ENCODE measurements around the gene ST3GAL3.

The ST3GAL3 gene

DNA sequence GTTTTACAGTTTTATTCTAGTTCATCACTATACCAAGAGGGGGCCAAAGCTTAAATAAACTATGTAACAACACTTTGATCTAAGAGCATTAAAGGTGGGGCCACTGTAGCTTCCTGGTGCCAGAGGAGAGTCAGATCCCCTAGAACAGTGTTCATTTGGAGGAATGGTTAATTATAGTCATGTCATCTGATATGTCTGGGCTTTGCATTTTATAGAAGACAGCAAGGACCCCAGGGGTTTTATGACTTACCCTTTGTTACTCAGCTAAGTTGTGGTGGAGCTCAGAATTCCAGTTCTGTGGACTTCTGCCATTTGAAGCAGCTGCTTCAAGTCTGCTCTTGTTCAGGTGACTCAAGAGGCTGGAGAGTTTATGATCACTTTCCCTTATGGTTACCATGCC, 40.7 kb upstream of the ST3GAL3 start:
- TF ChIP-seq, protein P1, sequence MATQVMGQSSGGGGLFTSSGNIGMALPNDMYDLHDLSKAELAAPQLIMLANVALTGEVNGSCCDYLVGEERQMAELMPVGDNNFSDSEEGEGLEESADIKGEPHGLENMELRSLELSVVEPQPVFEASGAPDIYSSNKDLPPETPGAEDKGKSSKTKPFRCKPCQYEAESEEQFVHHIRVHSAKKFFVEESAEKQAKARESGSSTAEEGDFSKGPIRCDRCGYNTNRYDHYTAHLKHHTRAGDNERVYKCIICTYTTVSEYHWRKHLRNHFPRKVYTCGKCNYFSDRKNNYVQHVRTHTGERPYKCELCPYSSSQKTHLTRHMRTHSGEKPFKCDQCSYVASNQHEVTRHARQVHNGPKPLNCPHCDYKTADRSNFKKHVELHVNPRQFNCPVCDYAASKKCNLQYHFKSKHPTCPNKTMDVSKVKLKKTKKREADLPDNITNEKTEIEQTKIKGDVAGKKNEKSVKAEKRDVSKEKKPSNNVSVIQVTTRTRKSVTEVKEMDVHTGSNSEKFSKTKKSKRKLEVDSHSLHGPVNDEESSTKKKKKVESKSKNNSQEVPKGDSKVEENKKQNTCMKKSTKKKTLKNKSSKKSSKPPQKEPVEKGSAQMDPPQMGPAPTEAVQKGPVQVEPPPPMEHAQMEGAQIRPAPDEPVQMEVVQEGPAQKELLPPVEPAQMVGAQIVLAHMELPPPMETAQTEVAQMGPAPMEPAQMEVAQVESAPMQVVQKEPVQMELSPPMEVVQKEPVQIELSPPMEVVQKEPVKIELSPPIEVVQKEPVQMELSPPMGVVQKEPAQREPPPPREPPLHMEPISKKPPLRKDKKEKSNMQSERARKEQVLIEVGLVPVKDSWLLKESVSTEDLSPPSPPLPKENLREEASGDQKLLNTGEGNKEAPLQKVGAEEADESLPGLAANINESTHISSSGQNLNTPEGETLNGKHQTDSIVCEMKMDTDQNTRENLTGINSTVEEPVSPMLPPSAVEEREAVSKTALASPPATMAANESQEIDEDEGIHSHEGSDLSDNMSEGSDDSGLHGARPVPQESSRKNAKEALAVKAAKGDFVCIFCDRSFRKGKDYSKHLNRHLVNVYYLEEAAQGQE (IDR thresholded peaks at IDR 0.05; ENCODE audit: insufficient read depth in 1 of 2, low read depth in 2 of 2, low read length in 2 of 2), result no peak
- no peak for TF ChIP-seq POLR2AphosphoS5 (IDR thresholded peaks at IDR 0.05; ENCODE audit: low read depth, low read length)
- TF ChIP-seq TAF1 (IDR thresholded peaks at IDR 0.05; ENCODE audit: borderline replicate concordance, insufficient read depth, low read length), result no peak
- TF ChIP-seq FOXP2 (optimal IDR thresholded peaks at IDR 0.05; ENCODE audit: borderline replicate concordance, extremely low read depth, extremely low read length, insufficient read depth), result no peak
- TF ChIP-seq SIN3A (IDR thresholded peaks at IDR 0.05; ENCODE audit: borderline replicate concordance, insufficient read depth, low read length), result no peak

DNA sequence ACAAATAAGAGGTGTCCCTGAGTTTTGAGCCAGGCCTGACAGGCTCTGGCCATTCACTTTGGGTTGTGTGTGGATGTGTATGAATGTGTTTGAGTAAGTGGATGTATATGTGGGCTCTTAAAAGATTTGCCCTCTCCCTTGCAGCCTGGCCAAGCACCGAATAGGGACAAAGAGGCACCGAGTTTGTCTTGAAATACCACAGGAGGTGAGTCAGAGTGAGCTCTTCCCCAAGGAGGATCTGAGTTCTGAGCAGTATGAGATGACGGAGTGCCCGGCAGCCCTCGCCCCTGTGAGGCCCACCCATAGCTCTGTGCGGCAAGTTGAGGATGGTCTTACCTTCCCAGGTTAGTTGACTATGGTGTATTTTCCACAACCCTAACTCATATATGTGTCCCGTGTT, 38.4 kb upstream of the ST3GAL3 start:
- TF ChIP-seq SIN3A (IDR thresholded peaks at IDR 0.05; ENCODE audit: borderline replicate concordance, insufficient read depth, low read length) (no peak), POLR2AphosphoS5 (IDR thresholded peaks at IDR 0.05; ENCODE audit: low read depth, low read length) (no peak), FOXP2 (optimal IDR thresholded peaks at IDR 0.05; ENCODE audit: borderline replicate concordance, extremely low read depth, extremely low read length, insufficient read depth) (no peak), TAF1 (IDR thresholded peaks at IDR 0.05; ENCODE audit: borderline replicate concordance, insufficient read depth, low read length) (no peak)
- TF ChIP-seq, protein P1 (IDR thresholded peaks at IDR 0.05; ENCODE audit: insufficient read depth in 1 of 2, low read depth in 2 of 2, low read length in 2 of 2), result no peak

DNA sequence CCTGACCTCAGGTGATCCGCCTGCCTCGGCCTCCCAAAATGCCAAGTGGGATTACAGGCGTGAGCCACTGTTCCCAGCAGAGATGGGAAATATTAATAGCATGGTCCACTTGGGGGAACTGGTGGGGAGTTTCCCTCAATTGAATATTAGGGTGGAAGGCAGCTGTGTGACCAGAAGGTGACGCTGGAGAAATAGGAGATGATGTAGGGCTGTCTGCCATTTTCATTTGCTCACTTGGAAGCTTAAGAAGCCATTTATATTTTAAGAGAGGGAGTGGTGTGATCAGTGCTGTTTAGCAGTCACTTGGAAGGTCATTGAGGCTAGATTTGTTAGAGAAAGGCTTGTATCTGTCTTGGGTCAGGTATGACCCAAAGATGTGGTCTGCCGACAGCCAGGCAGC, 37.5 kb upstream of the ST3GAL3 start:
- TF ChIP-seq, protein P1 (IDR thresholded peaks at IDR 0.05; ENCODE audit: insufficient read depth in 1 of 2, low read depth in 2 of 2, low read length in 2 of 2), result no peak
- TF ChIP-seq SIN3A (IDR thresholded peaks at IDR 0.05; ENCODE audit: borderline replicate concordance, insufficient read depth, low read length) (no peak), FOXP2 (optimal IDR thresholded peaks at IDR 0.05; ENCODE audit: borderline replicate concordance, extremely low read depth, extremely low read length, insufficient read depth) (no peak), POLR2AphosphoS5 (IDR thresholded peaks at IDR 0.05; ENCODE audit: low read depth, low read length) (no peak), TAF1 (IDR thresholded peaks at IDR 0.05; ENCODE audit: borderline replicate concordance, insufficient read depth, low read length) (no peak)

DNA sequence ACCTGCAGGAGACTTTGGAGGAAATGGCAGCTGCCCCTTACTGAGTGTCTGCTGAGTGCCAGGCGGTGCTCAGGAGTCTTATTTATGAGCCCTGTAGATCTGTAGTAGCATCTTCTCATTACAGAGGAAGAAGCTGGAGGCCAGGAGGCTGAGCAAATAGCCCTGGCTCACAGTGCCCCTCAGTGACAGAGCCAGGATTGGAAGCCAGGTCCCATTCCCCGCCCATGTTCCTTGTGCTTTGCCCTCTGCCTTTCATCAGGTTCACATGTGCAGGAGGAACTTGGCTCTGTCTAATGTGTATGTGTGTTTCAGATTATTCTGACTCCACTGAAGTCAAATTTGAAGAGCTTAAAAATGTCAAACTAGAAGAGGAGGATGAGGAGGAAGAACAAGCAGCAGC, 36.1 kb upstream of the ST3GAL3 start:
- TF ChIP-seq TAF1 (IDR thresholded peaks at IDR 0.05; ENCODE audit: borderline replicate concordance, insufficient read depth, low read length) (no peak), FOXP2 (optimal IDR thresholded peaks at IDR 0.05; ENCODE audit: borderline replicate concordance, extremely low read depth, extremely low read length, insufficient read depth) (no peak), SIN3A (IDR thresholded peaks at IDR 0.05; ENCODE audit: borderline replicate concordance, insufficient read depth, low read length) (no peak)
- TF ChIP-seq, protein P1 (IDR thresholded peaks at IDR 0.05; ENCODE audit: insufficient read depth in 1 of 2, low read depth in 2 of 2, low read length in 2 of 2), result no peak

Measured in PFSK-1 (cell line).